ENCODE results near the gene ZNF138. TPM values are rescaled to one million over a fixed set of nuclear protein-coding genes. Genes with fewer than 3 reads are reported as not detected.
A peak's percentile ranks its signal among the peaks of the same experiment; 100 is the strongest.
"Not testable (repeated sequence)": the region's sequence is repeated elsewhere in the genome, so short reads cannot be mapped to it uniquely, and the experiment has no call there.

ZNF138 gene
- total RNA-seq, 1 donor from 2014 or later, result 17.1 TPM

DNA sequence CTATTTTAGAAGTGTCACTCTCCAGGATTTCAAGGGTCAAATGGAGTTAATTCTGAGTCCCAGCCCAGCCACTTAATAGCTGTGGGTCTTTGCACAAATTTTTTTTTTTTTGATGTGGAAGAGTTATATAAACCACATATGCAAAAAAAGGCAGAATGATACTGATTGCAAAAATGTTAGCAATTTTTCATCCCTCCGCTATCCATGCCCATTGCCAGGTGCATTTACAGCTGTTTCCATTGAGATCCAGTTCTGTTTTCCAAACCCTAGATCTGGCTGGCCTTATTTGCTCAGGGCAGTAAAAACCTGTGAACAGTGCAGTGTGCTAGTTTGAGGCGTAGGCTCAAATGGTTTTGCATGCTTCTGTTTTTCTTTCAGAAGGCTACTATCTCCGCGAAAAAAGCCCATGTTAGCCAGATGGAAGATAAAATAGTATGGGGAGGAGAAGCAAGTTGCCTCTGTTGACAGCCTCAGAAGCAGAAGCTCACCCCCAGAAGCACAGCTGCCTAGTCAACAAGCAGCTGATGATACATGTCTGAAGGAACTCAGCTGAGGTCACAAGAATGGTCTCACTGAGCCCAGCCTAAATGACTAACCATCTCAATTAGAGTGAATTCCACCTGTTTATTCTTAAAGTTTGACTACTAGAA lies 997 bp upstream of the ZNF138 start:
- no peak for DNase-seq (ENCODE audit: low spot score in 2 of 2, unreplicated experiment in 2 of 2)
- Mint-ChIP-seq H3K27me3 (ENCODE audit: low read depth) (no peaks in the 10 kb centered on the region), H3K27ac (peak overlapping the region; percentile 21), H3K4me1 (peaks cover 16% of the 10 kb centered on the region), H3K9me3 (peaks cover 4% of the 10 kb centered on the region), H3K36me3 (peaks cover 10% of the 10 kb centered on the region), H3K4me3 (peak overlapping the region; percentile 28)
- TF ChIP-seq, protein P1, sequence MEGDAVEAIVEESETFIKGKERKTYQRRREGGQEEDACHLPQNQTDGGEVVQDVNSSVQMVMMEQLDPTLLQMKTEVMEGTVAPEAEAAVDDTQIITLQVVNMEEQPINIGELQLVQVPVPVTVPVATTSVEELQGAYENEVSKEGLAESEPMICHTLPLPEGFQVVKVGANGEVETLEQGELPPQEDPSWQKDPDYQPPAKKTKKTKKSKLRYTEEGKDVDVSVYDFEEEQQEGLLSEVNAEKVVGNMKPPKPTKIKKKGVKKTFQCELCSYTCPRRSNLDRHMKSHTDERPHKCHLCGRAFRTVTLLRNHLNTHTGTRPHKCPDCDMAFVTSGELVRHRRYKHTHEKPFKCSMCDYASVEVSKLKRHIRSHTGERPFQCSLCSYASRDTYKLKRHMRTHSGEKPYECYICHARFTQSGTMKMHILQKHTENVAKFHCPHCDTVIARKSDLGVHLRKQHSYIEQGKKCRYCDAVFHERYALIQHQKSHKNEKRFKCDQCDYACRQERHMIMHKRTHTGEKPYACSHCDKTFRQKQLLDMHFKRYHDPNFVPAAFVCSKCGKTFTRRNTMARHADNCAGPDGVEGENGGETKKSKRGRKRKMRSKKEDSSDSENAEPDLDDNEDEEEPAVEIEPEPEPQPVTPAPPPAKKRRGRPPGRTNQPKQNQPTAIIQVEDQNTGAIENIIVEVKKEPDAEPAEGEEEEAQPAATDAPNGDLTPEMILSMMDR (IDR thresholded peaks at IDR 0.05; ENCODE audit: unreplicated experiment), result no peak

DNA sequence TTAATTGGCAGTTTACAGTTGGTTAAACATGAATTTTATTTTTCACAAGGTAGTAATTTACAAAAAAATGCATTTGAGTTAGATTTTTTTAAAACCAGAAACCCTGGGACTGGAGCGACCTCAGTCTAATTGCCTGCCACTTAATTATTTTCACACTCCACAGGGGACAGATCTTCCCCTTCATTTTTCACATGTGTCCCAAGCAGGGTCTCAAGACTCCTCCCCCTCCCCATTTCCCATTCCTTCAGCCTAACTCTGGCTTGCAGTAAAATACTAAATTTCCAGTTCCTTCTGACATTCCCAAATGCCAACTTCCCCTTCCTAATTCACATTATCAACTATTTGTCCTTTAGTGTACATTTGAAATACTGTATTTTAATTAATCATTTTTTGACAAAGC lies 948 bp downstream of the ZNF138 start:
- H3K36me3 Mint-ChIP-seq, result peaks cover 24% of the 10 kb centered on the region
- TF ChIP-seq, protein P1 (IDR thresholded peaks at IDR 0.05; ENCODE audit: unreplicated experiment), result no peak
- peaks cover 16% of the 10 kb centered on the region for H3K4me1 Mint-ChIP-seq
- H3K9me3 Mint-ChIP-seq, result no peaks in the 10 kb centered on the region
- DNase-seq (ENCODE audit: low spot score in 2 of 2, unreplicated experiment in 2 of 2), result no peak
- H3K27me3 Mint-ChIP-seq (ENCODE audit: low read depth), result no peaks in the 10 kb centered on the region
- H3K27ac Mint-ChIP-seq, result peak overlapping the region; percentile 100
- H3K4me3 Mint-ChIP-seq, result peak overlapping the region; percentile 99

DNA sequence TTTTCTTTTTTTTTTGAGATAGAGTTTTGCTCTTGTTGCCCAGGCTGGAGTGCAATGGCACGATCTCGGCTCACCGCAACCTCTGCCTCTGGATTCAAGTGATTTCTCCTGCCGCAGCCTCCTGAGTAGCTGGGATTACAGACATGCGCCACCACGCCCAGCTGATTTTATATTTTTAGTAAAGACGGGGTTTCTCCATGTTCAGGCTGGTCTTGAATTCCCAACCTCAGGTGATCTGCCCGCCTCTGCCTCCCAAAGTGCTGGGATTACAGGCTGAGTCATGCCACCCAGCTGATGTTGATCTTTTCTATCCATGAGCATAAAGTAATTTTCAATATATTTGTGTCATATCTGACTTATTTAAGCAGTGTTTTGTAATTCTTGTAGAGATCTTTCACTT lies 4.9 kb downstream of the ZNF138 start:
- not testable (repeated sequence) for H3K27ac Mint-ChIP-seq; H3K27me3 Mint-ChIP-seq (ENCODE audit: low read depth); H3K9me3 Mint-ChIP-seq; DNase-seq (ENCODE audit: low spot score in 2 of 2, unreplicated experiment in 2 of 2); H3K4me3 Mint-ChIP-seq
- Mint-ChIP-seq H3K36me3 (peaks cover 49% of the 10 kb centered on the region), H3K4me1 (peaks cover 28% of the 10 kb centered on the region)

DNA sequence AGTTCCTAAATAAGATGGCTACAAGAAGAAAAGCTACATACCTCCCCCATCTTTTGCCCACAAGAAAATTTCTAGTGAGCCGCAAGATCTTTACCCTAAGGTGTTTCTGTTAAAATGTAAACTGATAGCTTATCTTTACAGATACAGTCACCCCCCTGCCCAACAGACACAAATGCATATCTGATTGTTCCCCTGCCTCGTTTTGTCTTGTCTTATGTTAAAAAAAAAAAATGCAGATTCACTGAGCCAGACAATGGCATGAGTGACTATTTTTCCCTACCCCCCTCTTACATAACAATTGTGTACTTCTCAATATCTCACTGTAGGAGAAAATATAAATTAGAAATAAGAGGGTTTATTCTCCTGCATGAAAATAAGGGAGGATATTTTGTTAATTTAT lies 8.5 kb downstream of the ZNF138 start:
- Mint-ChIP-seq H3K9me3 (peaks cover 18% of the 10 kb centered on the region), H3K27me3 (ENCODE audit: low read depth) (no peaks in the 10 kb centered on the region), H3K36me3 (peaks cover 65% of the 10 kb centered on the region), H3K27ac (no peak overlapping the region), H3K4me1 (peaks cover 12% of the 10 kb centered on the region), H3K4me3 (no peak overlapping the region)
- no peak for DNase-seq (ENCODE audit: low spot score in 2 of 2, unreplicated experiment in 2 of 2)
- TF ChIP-seq, protein P1 (IDR thresholded peaks at IDR 0.05; ENCODE audit: unreplicated experiment), result no peak

DNA sequence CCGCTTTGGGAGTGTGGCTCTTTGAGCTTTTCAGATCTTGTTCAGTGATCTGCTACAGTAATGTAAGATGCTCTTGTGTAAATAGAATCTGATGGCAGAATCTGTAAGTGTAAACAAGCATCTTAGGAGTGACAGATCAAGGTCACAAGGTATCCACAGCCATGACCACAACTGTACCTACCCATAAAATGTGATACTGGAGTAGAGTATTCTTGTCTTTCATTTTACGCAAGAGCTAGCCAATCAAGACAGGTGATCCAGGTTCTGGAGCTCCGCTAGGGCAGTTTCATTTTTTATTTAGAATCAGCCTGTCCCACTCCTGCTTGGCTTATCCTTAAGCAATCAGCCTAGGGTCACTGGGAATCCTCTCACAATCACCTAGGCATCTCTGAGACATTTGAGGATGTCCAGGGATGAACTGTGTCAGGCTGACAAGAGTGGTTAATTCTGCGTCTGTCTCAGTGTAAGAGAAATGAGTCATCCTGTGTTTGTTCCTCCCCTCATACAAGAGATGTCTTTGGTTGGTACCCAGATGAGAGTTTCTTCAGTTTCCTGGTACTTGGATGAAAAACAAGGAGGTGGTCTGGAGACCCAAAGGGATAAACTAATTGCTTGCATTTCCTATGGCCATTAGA lies 13.6 kb downstream of the ZNF138 start:
- Mint-ChIP-seq H3K27me3 (ENCODE audit: low read depth) (no peaks in the 10 kb centered on the region), H3K27ac (no peak overlapping the region), H3K4me1 (no peaks in the 10 kb centered on the region), H3K4me3 (no peak overlapping the region), H3K9me3 (peaks cover 18% of the 10 kb centered on the region), H3K36me3 (peaks cover 53% of the 10 kb centered on the region)
- no peak for DNase-seq (ENCODE audit: low spot score in 2 of 2, unreplicated experiment in 2 of 2)
- TF ChIP-seq, protein P1 (IDR thresholded peaks at IDR 0.05; ENCODE audit: unreplicated experiment), result no peak

DNA sequence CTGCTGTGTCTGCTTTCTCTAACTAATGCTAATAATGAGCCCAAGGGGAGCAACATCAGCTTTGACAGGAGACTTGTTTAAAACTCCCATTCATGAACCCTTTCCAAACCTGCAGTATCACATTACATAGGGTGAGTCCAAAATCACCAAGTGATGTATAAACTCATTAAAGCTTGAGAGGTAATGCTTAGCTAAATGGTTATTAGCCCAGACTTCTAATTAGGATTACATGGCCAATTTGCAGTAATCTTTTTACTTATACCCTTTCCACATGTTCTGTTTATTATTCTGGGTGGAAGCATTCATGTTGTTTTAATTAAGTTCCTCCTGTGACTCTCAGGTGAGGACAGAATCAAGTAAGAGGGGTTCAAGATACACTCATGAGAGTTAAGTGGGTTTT lies 17.5 kb downstream of the ZNF138 start:
- H3K36me3 Mint-ChIP-seq, result peaks cover 47% of the 10 kb centered on the region
- peaks cover 10% of the 10 kb centered on the region for H3K9me3 Mint-ChIP-seq
- H3K27ac Mint-ChIP-seq, result no peak overlapping the region
- no peak for DNase-seq (ENCODE audit: low spot score in 2 of 2, unreplicated experiment in 2 of 2)
- no peaks in the 10 kb centered on the region for H3K27me3 Mint-ChIP-seq (ENCODE audit: low read depth)
- no peak overlapping the region for H3K4me3 Mint-ChIP-seq
- H3K4me1 Mint-ChIP-seq, result no peaks in the 10 kb centered on the region
- TF ChIP-seq, protein P1 (IDR thresholded peaks at IDR 0.05; ENCODE audit: unreplicated experiment), result no peak
